ENCODE measurements around the gene PPP1R10. TPM values are rescaled to one million over a fixed set of nuclear protein-coding genes. Genes with fewer than 3 reads are reported as not detected.

Gene PPP1R10
- total and polyA plus RNA-seq, 2 of the 13 experiments (the other 11 are each of a cell fraction or from before 2014, with no cell fraction given): 26.3 to 38.4 TPM

GRCh38 chr6:30646450-30647241, 29.6 kb upstream of the PPP1R10 start, which contains the start of gene C6orf136:
Gene C6orf136, plus strand, starts transcription at chr6:30647133. Its CDS starts 99 bp downstream, at chr6:30647232.
- peaks cover 38% of the 10 kb centered on the region for H3K4me1 ChIP-seq (ENCODE audit: insufficient read depth, low read length)
- H3K27ac ChIP-seq (ENCODE audit: extremely low read length, insufficient read depth, low read length): peak within 1 kb of the TSS; percentile 88
- ATAC-seq (peak; percentile 73), FAIRE-seq (peak; percentile 65), DNase-seq (ENCODE audit: low spot score) (peak; percentile 91)
- peak within 1 kb of the TSS; percentile 67 to 98 (median 94) for H3K4me3 ChIP-seq (replicated peaks in 1 of 3; ENCODE audit: insufficient read depth in 1 of 3, low read depth in 2 of 3, low read length in 3 of 3)
- H3K79me2 ChIP-seq (ENCODE audit: insufficient read depth, low read length): peaks cover 21% of the 10 kb centered on the region
- no peaks in the 10 kb centered on the region for H4K20me1 ChIP-seq (ENCODE audit: insufficient read depth, low read length)
- peak within 1 kb of the TSS; percentile 88 for H3K9ac ChIP-seq (ENCODE audit: insufficient read depth, low read depth, low read length)
- intact Hi-C loops (cut with micrococcal nuclease; ENCODE audit: unreplicated experiment): loop anchor here (1.0 to 2.0 kb wide), 2 partner anchors 26 to 49 kb away; partner anchors contain the start of gene DHX16
- no peak within 1 kb of the TSS for H2AFZ ChIP-seq (ENCODE audit: low read length)
- ChIA-PET POLR2A (interaction anchor here (0.6 to 2.6 kb wide), 8 partner anchors 9 to 74 kb away, joined by 3 to 27 read pairs (median 9); partner anchors contain the start of genes ATAT1, DHX16, MRPS18B and NRM), CTCF (ENCODE audit: low intra/inter-chr PET ratio, low total read pairs) (no interaction called here)
- 29% methylated on average over 24 of the region's 37 CpGs for WGBS (ENCODE audit: low lambda C conversion rate)
- peak within 1 kb of the TSS; percentile 79 for H3K4me2 ChIP-seq (ENCODE audit: low read depth, low read length)
- no peaks in the 10 kb centered on the region for H3K9me3 ChIP-seq (ENCODE audit: low read length)
- BruUV-seq (replicated peaks): TSS peak; percentile 70
- in situ Hi-C loops (cut with HindIII; ENCODE audit: extremely low pct_ligation_motif_present, low pct_unique_long_range_greater_than_20kb): no loop called here
- no peaks in the 10 kb centered on the region; a peak in 1 of 5 replicates for H3K27me3 ChIP-seq (ENCODE audit: control insufficient read depth in 1 of 2, insufficient read depth in 2 of 2, low read length in 2 of 2)
- H3K36me3 ChIP-seq (replicated peaks in 1 of 2; ENCODE audit: control insufficient read depth in 1 of 2, insufficient read depth in 2 of 2, low read length in 2 of 2): peaks cover 10 to 45% of the 10 kb centered on the region in 2 experiments; a peak in 3 of 5 replicates
- TF ChIP-seq ZNF7 (CRISPR knock-in tag; IDR thresholded peaks at IDR 0.05) (no peak), BATF2 (CRISPR knock-in tag; IDR thresholded peaks at IDR 0.05) (no peak), NR0B2 (CRISPR knock-in tag; IDR thresholded peaks at IDR 0.05) (0 out of 2 replicates have a peak, but pooled peaks have one; percentile 44), ZNF33B (CRISPR knock-in tag; IDR thresholded peaks at IDR 0.05) (0 out of 2 replicates have a peak, but pooled peaks have one; percentile 56), ZNF709 (CRISPR knock-in tag; IDR thresholded peaks at IDR 0.05) (0 out of 2 replicates have a peak, but pooled peaks have one; percentile 20), ZNF543 (CRISPR knock-in tag; IDR thresholded peaks at IDR 0.05) (no peak), KDM5A (IDR thresholded peaks at IDR 0.05; ENCODE audit: borderline replicate concordance, low read length) (peak; percentile 68; the same call in 1 of the 2 replicates), SRF (IDR thresholded peaks at IDR 0.05; ENCODE audit: low read depth, low read length) (no peak), ZBTB14 (CRISPR knock-in tag; IDR thresholded peaks at IDR 0.05) (no peak), ZNF446 (CRISPR knock-in tag; IDR thresholded peaks at IDR 0.05) (no peak; the same call in 1 of the 2 replicates), GMEB1 (CRISPR knock-in tag; IDR thresholded peaks at IDR 0.05; ENCODE audit: borderline replicate concordance) (no peak), RFXANK (CRISPR knock-in tag; IDR thresholded peaks at IDR 0.05) (no peak), ZSCAN29 (CRISPR knock-in tag; conservative IDR thresholded peaks at IDR 0.05) (no peak)
